BE2C (cell line): ENCODE data around the gene TMEM187.

Experiments used
- DNase-seq: peaks from one replicate; pipeline ENCODE4 v3.0.0-alpha.2; 2020
- H3K27me3 ChIP-seq: fragments of 250-450 bp; sonication (Bioruptor Pico); 2 replicates; pipeline ENCODE4 v1.5.1; 2020; ENCODE audit warnings: mild to moderate bottlenecking
- H3K36me3 ChIP-seq: fragments of 250-450 bp; sonication (Bioruptor Pico); 2 replicates; pipeline ENCODE4 v1.5.1; 2020; ENCODE audit warnings: mild to moderate bottlenecking
- H3K4me1 ChIP-seq: fragments of 250-450 bp; sonication (Bioruptor Pico); 2 replicates; pipeline ENCODE4 v1.5.1; 2020
- H3K4me3 ChIP-seq: 2 replicates; pipeline ENCODE4 v1.5.1; 2011; ENCODE audit warnings: low read depth, low read length
- H3K9me3 ChIP-seq: fragments of 250-450 bp; sonication (Bioruptor Pico); 2 replicates; pipeline ENCODE4 v1.5.1; 2020
- CTCF ChIP-seq: IDR thresholded peaks from 2 replicates; pipeline ENCODE4 v1.5.1; 2012; ENCODE audit warnings: mild to moderate bottlenecking, low read depth, low read length

Gene TMEM187

GRCh38 chrX:154019061-154019621 lies 46.6 kb downstream of the TMEM187 start:
- DNase-seq, result no peak
- Histone ChIP-seq H3K4me1 (peaks cover 10% of the 10 kb centered on the region; the same call in 1 of the 2 replicates), H3K27me3 (no peaks in the 10 kb centered on the region), H3K4me3 (peak overlapping the region; percentile 66), H3K36me3 (peaks cover 27% of the 10 kb centered on the region), H3K9me3 (no peaks in the 10 kb centered on the region)
- no peak for TF ChIP-seq CTCF

- H3K9me3 ChIP-seq, result no peaks in the 10 kb centered on the region
These were observed 47.3 kb downstream of the TMEM187 start, which contains the start of gene IRAK1 for GRCh38 chrX:154019633-154020528. Gene IRAK1, minus strand, starts transcription at chrX:154019902. Its CDS starts 90 bp downstream, at chrX:154019812.

GRCh38 chrX:154020536-154021115 lies 48.1 kb downstream of the TMEM187 start:
- Histone ChIP-seq H3K36me3 (peaks cover 25% of the 10 kb centered on the region), H3K27me3 (no peaks in the 10 kb centered on the region), H3K4me1 (peaks cover 10% of the 10 kb centered on the region; the same call in 1 of the 2 replicates), H3K9me3 (no peaks in the 10 kb centered on the region), H3K4me3 (peak overlapping the region; percentile 51)
- TF ChIP-seq CTCF, result no peak
- no peak for DNase-seq

More at GRCh38 chrX:154019633-154020528, 47.3 kb downstream of the TMEM187 start, which contains the start of gene IRAK1:
- Histone ChIP-seq H3K4me3 (peak within 1 kb of the TSS; percentile 66), H3K36me3 (peaks cover 25% of the 10 kb centered on the region), H3K4me1 (peaks cover 10% of the 10 kb centered on the region; the same call in 1 of the 2 replicates), H3K27me3 (no peaks in the 10 kb centered on the region)
- no peak for TF ChIP-seq CTCF
- peak; percentile 65 for DNase-seq

- peaks cover 22% of the 10 kb centered on the region for H3K36me3 ChIP-seq
- peaks cover 10% of the 10 kb centered on the region; the same call in 1 of the 2 replicates for H3K4me1 ChIP-seq
- TF ChIP-seq CTCF, result no peak
- no peak overlapping the region for H3K4me3 ChIP-seq
- peak; percentile 43 for DNase-seq
- H3K27me3 ChIP-seq, result no peaks in the 10 kb centered on the region
- no peaks in the 10 kb centered on the region for H3K9me3 ChIP-seq
These were observed 48.6 kb downstream of the TMEM187 start for GRCh38 chrX:154021131-154021611.

- no peak overlapping the region for H3K4me3 ChIP-seq
- H3K4me1 ChIP-seq, result peaks cover 10% of the 10 kb centered on the region; the same call in 1 of the 2 replicates
- no peaks in the 10 kb centered on the region for H3K9me3 ChIP-seq
- peaks cover 13% of the 10 kb centered on the region for H3K36me3 ChIP-seq
- DNase-seq, result no peak
- TF ChIP-seq CTCF, result no peak
- no peaks in the 10 kb centered on the region for H3K27me3 ChIP-seq
These were observed 49.6 kb downstream of the TMEM187 start for GRCh38 chrX:154022108-154022507.
